ENCODE measurements around the gene MSH3.

- no peak for TF ChIP-seq CTCF (IDR thresholded peaks at IDR 0.05)
- TF ChIP-seq POLR2AphosphoS5 (IDR thresholded peaks at IDR 0.05) = no peak
- TF ChIP-seq POLR2A (IDR thresholded peaks at IDR 0.05) = no peak
Observed at GRCh38 chr5:80877592-80877991, 223.1 kb downstream of the MSH3 start.

Data from prostate gland (tissue), 2 donors.